OCI-LY7 (cell line): ENCODE results near the gene ADISSP.

Experiments
- CTCF ChIP-seq: fragments of 200-600 bp; sonication (generic); conservative IDR thresholded peaks from 2 replicates; pipeline ENCODE4 v1.5.1; 2014; ENCODE audit warnings: mild to moderate bottlenecking, antibody characterized with exemption, low read length, moderate library complexity, mixed read lengths
- EZH2phosphoT487 ChIP-seq: fragments of 200-600 bp; sonication (generic); IDR thresholded peaks from 2 replicates; pipeline ENCODE4 v1.6.1; 2018; ENCODE audit warnings: low read depth, borderline replicate concordance, mild to moderate bottlenecking, mixed run types, antibody characterized with exemption, low read length, moderate library complexity, mixed read lengths

GRCh38 chr20:3760655-3761348, 6.8 kb downstream of the ADISSP start:
- TF ChIP-seq CTCF (no peak), EZH2phosphoT487 (no peak)
